ENCODE data around the gene SBF2. TPM values are rescaled to one million over a fixed set of nuclear protein-coding genes. Genes with fewer than 3 reads are reported as not detected.

The SBF2 gene
- total and polyA plus RNA-seq, 7 experiments from 2014 or later: 4.2 to 35.2 (median 13.3) TPM

GRCh38 chr11:9831122-9831521 lies 462.9 kb downstream of the SBF2 start:
- no peaks in the 10 kb centered on the region for H3K9me3 ChIP-seq (ENCODE audit: control insufficient read depth in 2 of 3, low read length in 3 of 3)
- no peak for DNase-seq
- Mint-ChIP-seq H3K4me1 (no peaks in the 10 kb centered on the region), H3K4me3 (no peak overlapping the region), H3K36me3 (peaks cover 0 to 27% (median 15%) of the 10 kb centered on the region in 5 donors), H3K27ac (no peak overlapping the region), H3K27me3 (no peaks in the 10 kb centered on the region), H3K9me3 (no peaks in the 10 kb centered on the region)
- H3K36me3 ChIP-seq (ENCODE audit: control insufficient read depth in 2 of 3, insufficient read depth in 3 of 3, low read length in 3 of 3): no peaks in the 10 kb centered on the region
- H3K27ac ChIP-seq (ENCODE audit: low read depth, low read length): no peak overlapping the region
- intact Hi-C loops (cut with micrococcal nuclease): no loop called here
- no peaks in the 10 kb centered on the region for H3K27me3 ChIP-seq (ENCODE audit: control insufficient read depth in 2 of 2, insufficient read depth in 2 of 2, low read length in 2 of 2)
- ChIA-PET CTCF (no interaction called here), POLR2A (no interaction called here)
- no peak for ATAC-seq
- no peak overlapping the region for H3K4me3 ChIP-seq (ENCODE audit: low read length)
- H3K4me1 ChIP-seq (ENCODE audit: control insufficient read depth in 2 of 2, insufficient read depth in 2 of 2, low read length in 2 of 2): no peaks in the 10 kb centered on the region

GRCh38 chr11:9827708-9828107 lies 466.3 kb downstream of the SBF2 start:
- Histone ChIP-seq H3K4me3 (ENCODE audit: low read length) (no peak overlapping the region), H3K27me3 (ENCODE audit: control insufficient read depth in 2 of 2, insufficient read depth in 2 of 2, low read length in 2 of 2) (no peaks in the 10 kb centered on the region), H3K9me3 (ENCODE audit: control insufficient read depth in 2 of 3, low read length in 3 of 3) (no peaks in the 10 kb centered on the region), H3K27ac (ENCODE audit: low read depth, low read length) (no peak overlapping the region), H3K4me1 (ENCODE audit: control insufficient read depth in 2 of 2, insufficient read depth in 2 of 2, low read length in 2 of 2) (no peaks in the 10 kb centered on the region), H3K36me3 (ENCODE audit: control insufficient read depth in 2 of 3, insufficient read depth in 3 of 3, low read length in 3 of 3) (no peaks in the 10 kb centered on the region)
- no peaks in the 10 kb centered on the region for H3K27me3 Mint-ChIP-seq
- intact Hi-C loops (cut with micrococcal nuclease): no loop called here
- ATAC-seq: no peak
- H3K36me3 Mint-ChIP-seq: peaks cover 0 to 31% (median 11%) of the 10 kb centered on the region in 5 donors
- H3K27ac Mint-ChIP-seq: peak overlapping the region in 1 of 9 donors; percentile 17
- H3K4me1 Mint-ChIP-seq: no peaks in the 10 kb centered on the region
- H3K4me3 Mint-ChIP-seq: no peak overlapping the region
- H3K9me3 Mint-ChIP-seq: no peaks in the 10 kb centered on the region
- ChIA-PET POLR2A (no interaction called here), CTCF (no interaction called here)
- DNase-seq: no peak

GRCh38 chr11:9826390-9826789 lies 467.6 kb downstream of the SBF2 start:
- Histone ChIP-seq H3K4me1 (ENCODE audit: control insufficient read depth in 2 of 2, insufficient read depth in 2 of 2, low read length in 2 of 2) (no peaks in the 10 kb centered on the region), H3K27me3 (ENCODE audit: control insufficient read depth in 2 of 2, insufficient read depth in 2 of 2, low read length in 2 of 2) (no peaks in the 10 kb centered on the region), H3K27ac (ENCODE audit: low read depth, low read length) (no peak overlapping the region), H3K4me3 (ENCODE audit: low read length) (no peak overlapping the region), H3K9me3 (ENCODE audit: control insufficient read depth in 2 of 3, low read length in 3 of 3) (no peaks in the 10 kb centered on the region), H3K36me3 (ENCODE audit: control insufficient read depth in 2 of 3, insufficient read depth in 3 of 3, low read length in 3 of 3) (no peaks in the 10 kb centered on the region)
- peaks cover 0 to 22% (median 3%) of the 10 kb centered on the region in 5 donors for H3K36me3 Mint-ChIP-seq
- H3K27ac Mint-ChIP-seq: no peak overlapping the region
- no peak overlapping the region for H3K4me3 Mint-ChIP-seq
- no peak for DNase-seq
- intact Hi-C loops (cut with micrococcal nuclease): no loop called here
- ChIA-PET POLR2A (no interaction called here), CTCF (no interaction called here)
- no peaks in the 10 kb centered on the region for H3K4me1 Mint-ChIP-seq
- H3K9me3 Mint-ChIP-seq: no peaks in the 10 kb centered on the region
- no peak for ATAC-seq
- no peaks in the 10 kb centered on the region for H3K27me3 Mint-ChIP-seq

GRCh38 chr11:9825895-9826294 lies 468.1 kb downstream of the SBF2 start:
- ChIA-PET POLR2A (no interaction called here), CTCF (no interaction called here)
- no peak overlapping the region for H3K27ac ChIP-seq (ENCODE audit: low read depth, low read length)
- H3K36me3 Mint-ChIP-seq: peaks cover 0 to 21% (median 2%) of the 10 kb centered on the region in 5 donors
- intact Hi-C loops (cut with micrococcal nuclease): no loop called here
- H3K4me3 Mint-ChIP-seq: no peak overlapping the region
- no peaks in the 10 kb centered on the region for H3K4me1 Mint-ChIP-seq
- no peaks in the 10 kb centered on the region for H3K9me3 Mint-ChIP-seq
- H3K36me3 ChIP-seq (ENCODE audit: control insufficient read depth in 2 of 3, insufficient read depth in 3 of 3, low read length in 3 of 3): no peaks in the 10 kb centered on the region
- no peaks in the 10 kb centered on the region for H3K27me3 Mint-ChIP-seq
- ATAC-seq (no peak), DNase-seq (no peak)
- H3K27me3 ChIP-seq (ENCODE audit: control insufficient read depth in 2 of 2, insufficient read depth in 2 of 2, low read length in 2 of 2): no peaks in the 10 kb centered on the region
- no peak overlapping the region for H3K4me3 ChIP-seq (ENCODE audit: low read length)
- no peak overlapping the region for H3K27ac Mint-ChIP-seq
- H3K4me1 ChIP-seq (ENCODE audit: control insufficient read depth in 2 of 2, insufficient read depth in 2 of 2, low read length in 2 of 2): no peaks in the 10 kb centered on the region
- H3K9me3 ChIP-seq (ENCODE audit: control insufficient read depth in 2 of 3, low read length in 3 of 3): no peaks in the 10 kb centered on the region

GRCh38 chr11:9825315-9825714 lies 468.7 kb downstream of the SBF2 start:
- ChIA-PET POLR2A (no interaction called here), CTCF (no interaction called here)
- Histone ChIP-seq H3K9me3 (ENCODE audit: control insufficient read depth in 2 of 3, low read length in 3 of 3) (no peaks in the 10 kb centered on the region), H3K4me3 (ENCODE audit: low read length) (no peak overlapping the region), H3K4me1 (ENCODE audit: control insufficient read depth in 2 of 2, insufficient read depth in 2 of 2, low read length in 2 of 2) (no peaks in the 10 kb centered on the region), H3K27ac (ENCODE audit: low read depth, low read length) (no peak overlapping the region), H3K36me3 (ENCODE audit: control insufficient read depth in 2 of 3, insufficient read depth in 3 of 3, low read length in 3 of 3) (no peaks in the 10 kb centered on the region), H3K27me3 (ENCODE audit: control insufficient read depth in 2 of 2, insufficient read depth in 2 of 2, low read length in 2 of 2) (no peaks in the 10 kb centered on the region)
- Mint-ChIP-seq H3K4me1 (no peaks in the 10 kb centered on the region), H3K27ac (no peak overlapping the region), H3K36me3 (peaks cover 0 to 21% (median 2%) of the 10 kb centered on the region in 5 donors), H3K9me3 (no peaks in the 10 kb centered on the region), H3K4me3 (no peak overlapping the region), H3K27me3 (no peaks in the 10 kb centered on the region)
- DNase-seq: no peak
- intact Hi-C loops (cut with micrococcal nuclease): no loop called here
- no peak for ATAC-seq

GRCh38 chr11:9823887-9824385 lies 470.1 kb downstream of the SBF2 start:
- intact Hi-C loops (cut with micrococcal nuclease): no loop called here
- Histone ChIP-seq H3K4me3 (ENCODE audit: low read length) (no peak overlapping the region), H3K27me3 (ENCODE audit: control insufficient read depth in 2 of 2, insufficient read depth in 2 of 2, low read length in 2 of 2) (no peaks in the 10 kb centered on the region), H3K4me1 (ENCODE audit: control insufficient read depth in 2 of 2, insufficient read depth in 2 of 2, low read length in 2 of 2) (no peaks in the 10 kb centered on the region), H3K9me3 (ENCODE audit: control insufficient read depth in 2 of 3, low read length in 3 of 3) (no peaks in the 10 kb centered on the region), H3K36me3 (ENCODE audit: control insufficient read depth in 2 of 3, insufficient read depth in 3 of 3, low read length in 3 of 3) (no peaks in the 10 kb centered on the region), H3K27ac (ENCODE audit: low read depth, low read length) (no peak overlapping the region)
- Mint-ChIP-seq H3K4me1 (no peaks in the 10 kb centered on the region), H3K4me3 (no peak overlapping the region), H3K27ac (no peak overlapping the region), H3K36me3 (peaks cover 0 to 16% (median 2%) of the 10 kb centered on the region in 5 donors), H3K27me3 (no peaks in the 10 kb centered on the region), H3K9me3 (no peaks in the 10 kb centered on the region)
- ChIA-PET POLR2A (no interaction called here), CTCF (no interaction called here)
- DNase-seq (no peak), ATAC-seq (no peak)

GRCh38 chr11:9823439-9823838 lies 470.6 kb downstream of the SBF2 start:
- Histone ChIP-seq H3K27me3 (ENCODE audit: control insufficient read depth in 2 of 2, insufficient read depth in 2 of 2, low read length in 2 of 2) (no peaks in the 10 kb centered on the region), H3K36me3 (ENCODE audit: control insufficient read depth in 2 of 3, insufficient read depth in 3 of 3, low read length in 3 of 3) (no peaks in the 10 kb centered on the region), H3K27ac (ENCODE audit: low read depth, low read length) (no peak overlapping the region), H3K4me3 (ENCODE audit: low read length) (no peak overlapping the region), H3K9me3 (ENCODE audit: control insufficient read depth in 2 of 3, low read length in 3 of 3) (no peaks in the 10 kb centered on the region), H3K4me1 (ENCODE audit: control insufficient read depth in 2 of 2, insufficient read depth in 2 of 2, low read length in 2 of 2) (no peaks in the 10 kb centered on the region)
- no peak for ATAC-seq
- peaks cover 0 to 16% (median 2%) of the 10 kb centered on the region in 5 donors for H3K36me3 Mint-ChIP-seq
- intact Hi-C loops (cut with micrococcal nuclease): no loop called here
- DNase-seq: no peak
- H3K4me3 Mint-ChIP-seq: no peak overlapping the region
- H3K27me3 Mint-ChIP-seq: no peaks in the 10 kb centered on the region
- ChIA-PET POLR2A (no interaction called here), CTCF (no interaction called here)
- H3K4me1 Mint-ChIP-seq: no peaks in the 10 kb centered on the region
- no peaks in the 10 kb centered on the region for H3K9me3 Mint-ChIP-seq
- H3K27ac Mint-ChIP-seq: no peak overlapping the region

Measured in naive thymus-derived CD4-positive, alpha-beta T cell (primary cell).